Tongue (tissue), 2 donors: ENCODE data around the gene TTYH2. TPM values are rescaled to one million over a fixed set of nuclear protein-coding genes. Genes with fewer than 3 reads are reported as not detected.
"Not testable (repeated sequence)": the region's sequence is repeated elsewhere in the genome, so short reads cannot be mapped to it uniquely, and the experiment has no call there.

ENCODE experiments used
- DNase-seq: peaks from one replicate; pipeline ENCODE4 v3.0.0-alpha.2; 2015
- total RNA-seq: library from RNA; depleted of rRNA; stranded (reverse); fragments of >200 nt; gene quantifications from one replicate; pipeline ENCODE4 v1.2.3, GENCODE V29; 2014

The TTYH2 gene
- 39.2 TPM for total RNA-seq

DNA sequence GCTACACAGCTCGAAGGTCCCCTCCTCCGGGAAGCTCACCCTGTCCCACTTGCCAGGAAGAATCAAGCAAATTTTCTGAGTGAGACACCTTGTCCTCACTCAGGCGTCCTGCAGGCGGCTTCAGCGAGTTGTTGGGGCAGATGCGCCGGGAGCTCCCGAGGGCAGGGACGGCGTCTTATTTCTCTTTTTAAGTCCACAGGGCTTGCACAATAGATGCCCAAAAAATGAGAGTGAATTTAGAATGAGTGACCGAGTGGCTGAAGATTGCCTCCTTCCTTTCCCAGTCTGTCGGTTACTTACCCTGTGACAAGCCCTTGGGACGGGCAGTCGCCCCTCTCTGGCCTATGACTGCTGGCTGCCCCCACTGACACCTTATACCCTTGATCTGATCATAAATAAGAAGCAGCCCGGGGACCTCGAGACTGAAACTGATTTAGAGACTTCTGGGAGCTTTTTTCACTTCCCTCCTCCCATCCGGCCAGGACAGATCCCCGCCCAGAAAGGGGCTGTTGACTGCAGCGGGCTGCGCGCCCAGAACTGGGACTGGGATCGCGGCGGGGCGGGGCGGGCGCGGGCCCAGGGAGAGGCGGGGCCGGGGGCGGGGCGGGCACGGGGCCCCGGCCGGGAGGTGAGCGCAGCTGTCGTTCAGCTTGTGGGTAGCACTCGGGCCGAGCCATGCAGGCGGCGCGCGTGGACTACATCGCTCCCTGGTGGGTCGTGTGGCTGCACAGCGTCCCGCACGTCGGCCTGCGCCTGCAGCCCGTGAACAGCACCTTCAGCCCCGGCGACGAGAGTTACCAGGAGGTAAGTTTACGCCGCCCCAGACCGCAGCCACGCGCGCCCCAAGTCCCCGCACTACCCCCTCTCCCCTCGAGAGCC is at the start of gene TTYH2:
TSS of gene TTYH2 (plus strand) at position 659 of the 879 bp plus-strand sequence. CDS start at position 676, 17 bp downstream.
- DNase-seq = peak; percentile 97

GRCh38 chr17:74163836-74164235 is 49.5 kb upstream of the TTYH2 start:
- DNase-seq = no peak

DNA sequence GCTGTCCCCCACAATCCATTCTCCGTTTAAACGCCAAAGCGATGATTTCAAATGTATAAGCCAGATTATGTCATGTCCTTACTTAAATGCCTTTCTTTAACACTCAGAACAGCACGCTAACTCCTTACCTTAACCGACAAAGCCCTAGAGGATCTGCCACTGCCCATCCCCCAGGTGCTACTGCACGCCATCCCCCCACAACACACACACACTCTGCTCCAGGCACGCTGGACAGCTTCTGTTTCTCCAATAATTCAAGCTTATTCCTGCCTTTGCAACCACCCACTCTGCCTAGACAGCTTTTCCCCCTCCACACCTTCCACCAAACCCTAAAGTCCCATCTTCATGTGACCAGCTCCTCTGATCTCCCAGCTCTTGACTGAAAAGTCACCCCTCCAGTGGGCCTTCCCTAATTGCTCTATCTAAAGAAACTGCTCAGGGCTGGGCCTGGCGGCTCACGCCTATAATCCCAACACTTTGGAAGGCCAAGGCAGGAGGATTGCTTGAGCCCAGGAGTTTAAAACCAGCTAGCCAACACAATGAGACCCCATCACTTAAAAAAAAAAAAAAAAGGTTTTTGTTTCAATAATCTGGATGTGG is 48.8 kb upstream of the TTYH2 start:
- DNase-seq = no peak

GRCh38 chr17:74165797-74166365 is 47.5 kb upstream of the TTYH2 start:
- DNase-seq = peak; percentile 25

DNA sequence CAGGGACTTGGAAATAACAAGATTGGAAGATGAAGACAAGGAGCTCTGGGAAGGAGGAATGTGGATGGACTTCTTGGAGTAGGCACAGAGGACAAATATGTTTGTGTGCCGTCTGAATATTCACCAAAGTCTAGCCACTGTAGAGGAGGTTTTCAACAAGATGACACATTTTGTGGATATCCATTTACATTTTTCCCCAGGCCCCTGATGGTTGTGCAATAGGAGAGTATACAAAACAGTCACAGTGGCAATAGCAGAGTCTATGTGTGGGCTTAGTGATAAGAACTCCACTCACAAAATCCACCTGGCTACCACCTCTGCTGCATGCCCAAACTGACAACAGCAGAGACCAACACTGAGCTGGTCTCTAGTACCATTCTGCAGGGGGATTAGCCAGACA is 42.4 kb upstream of the TTYH2 start:
- no peak for DNase-seq

DNA sequence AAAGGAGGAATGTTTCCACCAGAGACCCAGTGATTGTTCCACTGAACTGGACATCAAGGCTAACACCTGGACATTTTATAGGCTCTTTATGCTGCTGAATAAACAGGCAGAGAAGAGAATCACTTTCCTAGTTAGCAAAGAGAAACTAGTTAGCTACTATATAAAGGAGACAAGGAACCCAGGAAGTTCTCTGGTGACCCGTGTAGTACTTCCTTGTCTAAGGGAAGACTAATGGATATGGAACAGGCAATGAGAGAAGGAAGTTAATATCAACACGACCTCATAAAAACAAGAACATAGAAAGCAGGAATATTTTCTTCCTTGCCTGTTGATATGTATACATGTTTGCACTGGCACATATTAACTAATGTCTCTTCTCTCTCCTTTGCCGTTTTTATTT is 40.7 kb upstream of the TTYH2 start:
- no peak for DNase-seq

DNA sequence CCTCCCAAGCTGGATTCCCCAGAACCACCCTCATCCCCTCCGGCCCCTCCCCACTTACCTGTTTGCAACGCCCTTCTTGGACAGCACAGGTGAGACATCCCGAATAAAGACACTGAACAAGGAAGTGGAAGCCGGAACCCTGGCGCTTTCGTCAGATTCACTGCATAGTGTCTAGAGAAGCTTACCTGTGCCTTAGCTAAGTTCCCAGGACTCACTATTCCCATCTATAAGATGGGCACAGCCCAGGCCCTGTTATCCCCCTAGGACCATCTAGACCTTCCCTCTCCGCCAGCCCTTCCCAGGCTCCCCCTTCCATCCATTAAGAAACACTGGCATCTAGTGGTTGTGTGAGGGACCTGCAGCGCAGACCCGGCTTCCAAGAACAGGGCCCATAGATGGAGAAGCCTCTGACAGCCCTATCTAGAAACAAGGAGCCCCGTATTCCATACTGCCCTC is 36.8 kb upstream of the TTYH2 start:
- DNase-seq = peak; percentile 88

- no peak for DNase-seq
These were observed 36.3 kb upstream of the TTYH2 start for GRCh38 chr17:74177018-74177450.

DNA sequence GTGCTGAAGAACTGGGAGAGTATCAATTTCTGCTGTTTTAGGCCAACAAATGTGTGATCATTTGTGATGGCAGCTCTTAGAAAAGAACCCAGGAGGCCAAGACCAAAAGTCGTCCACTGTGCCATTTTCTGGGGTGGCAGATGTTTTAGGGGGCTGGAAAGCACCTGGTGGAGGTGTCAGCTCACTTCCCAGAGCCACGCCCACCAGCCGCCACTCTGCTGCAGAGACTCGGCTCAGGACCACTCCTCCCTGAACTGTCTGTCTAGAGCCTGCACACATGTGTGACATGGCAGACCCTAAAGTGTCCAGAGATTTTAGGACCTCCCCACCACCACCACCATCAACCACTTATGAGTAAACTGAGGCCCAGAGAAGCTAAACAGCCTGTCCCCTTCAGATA is 33.8 kb upstream of the TTYH2 start:
- DNase-seq = no peak

- DNase-seq = no peak
These were observed 33.0 kb upstream of the TTYH2 start for GRCh38 chr17:74180336-74180735.

DNA sequence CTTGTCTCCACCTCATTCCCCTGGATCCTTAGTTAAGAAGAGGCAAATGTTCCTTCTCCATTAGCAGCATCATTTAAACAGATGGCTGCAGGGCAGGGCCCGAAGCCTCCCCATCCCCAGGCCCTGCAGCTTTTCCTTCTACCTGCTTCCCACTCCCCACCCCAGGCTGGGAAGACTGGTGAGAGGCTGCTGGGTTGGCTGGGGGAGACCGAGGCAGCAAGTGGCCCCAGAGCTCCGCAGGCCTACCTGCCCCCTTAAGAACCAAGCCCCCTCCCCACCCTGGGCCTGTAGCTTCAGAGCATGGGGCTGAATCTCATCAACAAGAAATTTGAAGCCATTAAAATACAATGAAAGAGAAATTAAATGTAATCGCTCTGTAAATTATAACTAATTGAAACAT is 32.0 kb upstream of the TTYH2 start:
- DNase-seq = no peak

DNA sequence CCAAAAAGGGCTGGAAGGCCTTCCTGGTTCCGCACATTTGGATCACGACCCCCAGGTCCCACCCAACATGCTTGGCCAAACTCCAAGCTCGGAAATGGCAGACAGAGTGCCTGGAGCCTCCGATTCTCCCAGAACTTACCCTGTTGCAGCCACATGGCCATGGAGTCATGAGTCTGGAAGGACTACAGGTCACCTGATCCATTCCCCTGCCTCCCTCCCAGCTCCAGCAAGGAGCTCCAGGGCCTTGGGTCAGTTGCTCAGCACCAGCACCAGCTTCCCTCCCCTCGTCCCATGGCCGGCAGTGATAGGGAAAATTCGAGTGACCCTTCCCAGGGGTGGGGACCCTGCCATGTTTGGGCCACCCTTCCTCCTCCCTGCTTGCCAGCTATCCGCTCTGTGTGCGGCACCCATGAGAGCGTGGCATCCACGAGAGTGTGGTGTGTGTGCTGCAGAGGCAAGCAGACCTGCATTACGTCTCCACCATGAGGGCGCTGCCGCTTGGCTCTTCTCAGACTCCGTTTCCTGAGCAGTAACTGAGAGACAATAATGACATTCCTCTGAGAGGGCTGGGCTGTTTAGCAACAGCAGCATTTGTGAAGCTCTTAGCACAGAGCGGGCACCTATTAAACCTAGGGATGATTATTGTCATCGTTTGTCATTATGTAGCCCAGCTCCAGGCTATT is 31.2 kb upstream of the TTYH2 start:
- DNase-seq = no peak

DNA sequence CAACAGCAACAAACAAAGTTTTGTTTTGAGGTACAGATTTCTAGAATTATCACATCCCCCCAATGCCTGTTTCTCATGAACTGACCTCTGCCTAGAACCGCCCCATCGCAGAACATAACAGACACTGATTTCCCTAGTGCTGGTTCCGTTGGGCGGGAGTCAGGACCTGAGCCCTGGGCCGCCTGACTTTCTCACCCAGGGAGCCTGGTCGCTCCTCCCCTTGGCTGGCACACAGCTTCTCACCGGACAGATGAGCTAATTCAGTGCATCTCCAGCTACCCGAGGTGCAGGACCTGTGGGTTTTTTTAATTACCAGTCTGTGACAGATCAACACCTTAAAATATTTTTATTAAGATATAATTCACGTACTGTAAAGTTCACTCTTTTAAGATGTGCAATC is 30.0 kb upstream of the TTYH2 start:
- DNase-seq = no peak

DNA sequence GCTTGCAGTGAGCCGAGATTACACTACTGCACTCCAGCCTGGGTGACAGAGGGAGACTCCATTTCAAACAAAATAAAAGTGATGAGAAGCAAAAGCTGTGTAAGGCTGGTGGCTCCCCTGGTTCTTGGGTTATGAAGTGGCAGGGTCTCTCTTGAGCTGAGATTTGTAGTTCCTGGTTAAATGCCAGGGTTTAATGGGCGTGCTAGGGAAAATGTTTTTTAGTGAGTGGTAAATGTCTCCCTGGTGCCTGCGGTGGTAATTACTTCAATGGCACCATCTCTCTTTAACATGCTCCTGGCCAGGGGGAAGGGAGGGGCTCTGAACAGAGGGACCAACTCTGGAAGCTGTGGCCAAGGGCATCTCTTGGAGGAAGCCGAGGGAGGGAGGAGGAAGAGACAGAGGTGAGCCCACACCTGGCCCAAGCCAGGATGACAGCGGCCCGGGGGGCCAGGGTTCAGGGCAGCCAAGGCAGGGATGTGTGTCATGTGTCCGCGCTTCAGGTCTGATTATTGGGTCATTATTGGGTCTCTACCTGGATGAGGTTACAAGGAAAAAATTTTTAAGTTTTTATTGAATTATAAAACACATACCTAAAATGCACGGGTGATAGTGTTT is 27.7 kb upstream of the TTYH2 start:
- no peak for DNase-seq

DNA sequence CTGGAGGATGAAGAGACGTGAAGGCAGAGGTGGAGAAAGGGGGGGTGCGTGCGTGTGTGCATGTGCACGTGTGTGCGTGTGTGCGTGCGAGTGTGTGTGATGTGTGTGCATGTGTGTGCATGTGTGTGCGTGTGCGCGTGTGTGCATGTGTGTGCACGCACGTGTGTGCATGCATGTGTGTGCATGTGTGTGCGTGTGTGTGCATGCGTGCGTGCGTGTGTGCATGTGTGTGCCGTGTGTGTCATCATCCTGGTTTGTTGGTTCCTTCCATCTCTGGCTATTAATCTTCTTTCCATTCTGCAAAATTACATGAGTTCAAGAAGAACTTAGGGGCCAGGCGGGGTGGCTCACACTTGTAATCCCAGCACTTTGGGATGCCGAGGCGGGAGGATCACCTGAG is 26.9 kb upstream of the TTYH2 start:
- no peak for DNase-seq

DNA sequence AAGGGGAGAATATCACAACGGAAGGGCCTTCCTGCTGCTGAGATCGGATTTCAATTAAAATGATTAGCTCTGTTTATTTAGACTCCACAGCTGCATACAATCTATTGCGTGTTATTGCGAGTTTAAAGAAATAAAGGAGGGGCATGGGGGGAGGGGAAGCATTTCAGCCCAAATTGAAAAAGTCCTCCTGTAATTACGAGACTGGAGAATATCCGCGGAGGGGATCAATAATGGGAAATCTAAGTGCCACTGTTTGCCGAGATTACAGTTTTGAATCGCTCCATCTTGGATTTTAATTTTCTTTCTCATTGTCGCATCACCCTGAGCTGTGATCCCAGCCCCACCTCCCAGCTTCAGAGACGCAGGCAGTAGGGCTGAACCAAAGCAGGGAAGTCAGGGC is 25.6 kb upstream of the TTYH2 start:
- DNase-seq = no peak

- DNase-seq = not testable (repeated sequence)
These were observed 24.7 kb upstream of the TTYH2 start for GRCh38 chr17:74188687-74189086.

DNA sequence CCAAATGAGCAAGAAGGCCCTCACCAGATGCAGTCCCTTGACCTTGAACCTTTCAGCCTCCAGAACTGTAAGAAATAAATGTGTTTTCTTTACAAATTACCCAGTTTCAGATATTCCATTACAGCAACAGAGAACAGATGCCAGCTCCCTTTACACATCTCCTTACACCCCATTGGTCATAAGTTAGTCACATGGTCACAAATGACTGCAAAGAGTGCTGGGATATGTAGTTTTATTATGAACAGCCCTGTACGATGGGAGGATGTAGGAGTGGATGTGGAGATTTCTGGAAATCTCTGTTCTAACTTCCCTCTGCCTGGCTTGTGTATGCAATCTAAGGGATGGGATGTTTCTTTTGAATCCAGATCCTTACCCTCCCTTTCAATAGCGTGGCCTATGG is 23.2 kb upstream of the TTYH2 start:
- peak; percentile 75 for DNase-seq

GRCh38 chr17:74190807-74191406 is 22.5 kb upstream of the TTYH2 start:
- DNase-seq = peak; percentile 71

GRCh38 chr17:74192950-74193781 is 20.2 kb upstream of the TTYH2 start:
- peak; percentile 91 for DNase-seq

DNA sequence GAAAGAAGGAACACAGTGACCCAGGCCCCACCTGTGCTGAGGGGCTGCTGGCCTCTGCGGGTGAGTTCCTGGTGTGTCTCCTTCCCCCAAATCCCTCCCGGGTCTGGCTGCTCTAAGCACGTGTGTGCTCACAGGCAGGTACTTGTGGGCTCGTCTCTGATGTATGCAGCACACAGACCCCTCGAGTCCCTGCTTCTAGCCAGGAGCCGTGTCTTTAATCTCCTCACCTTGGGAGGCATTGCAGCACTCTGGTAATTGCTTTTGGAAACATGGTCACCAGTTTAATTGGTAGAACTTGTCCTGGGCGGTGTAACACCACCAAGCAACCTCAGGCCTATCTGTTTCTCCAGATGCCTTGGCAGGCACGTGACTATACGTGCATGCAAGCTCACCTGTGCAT is 18.7 kb upstream of the TTYH2 start:
- DNase-seq = no peak
